ENCODE data around the gene MTF1. TPM values are rescaled to one million over a fixed set of nuclear protein-coding genes. Genes with fewer than 3 reads are reported as not detected.

The MTF1 gene
- total and polyA plus RNA-seq, 2 donors (not counting 1 experiment from before 2014, with no cell fraction given) = 4.5 to 8.4 TPM

DNA sequence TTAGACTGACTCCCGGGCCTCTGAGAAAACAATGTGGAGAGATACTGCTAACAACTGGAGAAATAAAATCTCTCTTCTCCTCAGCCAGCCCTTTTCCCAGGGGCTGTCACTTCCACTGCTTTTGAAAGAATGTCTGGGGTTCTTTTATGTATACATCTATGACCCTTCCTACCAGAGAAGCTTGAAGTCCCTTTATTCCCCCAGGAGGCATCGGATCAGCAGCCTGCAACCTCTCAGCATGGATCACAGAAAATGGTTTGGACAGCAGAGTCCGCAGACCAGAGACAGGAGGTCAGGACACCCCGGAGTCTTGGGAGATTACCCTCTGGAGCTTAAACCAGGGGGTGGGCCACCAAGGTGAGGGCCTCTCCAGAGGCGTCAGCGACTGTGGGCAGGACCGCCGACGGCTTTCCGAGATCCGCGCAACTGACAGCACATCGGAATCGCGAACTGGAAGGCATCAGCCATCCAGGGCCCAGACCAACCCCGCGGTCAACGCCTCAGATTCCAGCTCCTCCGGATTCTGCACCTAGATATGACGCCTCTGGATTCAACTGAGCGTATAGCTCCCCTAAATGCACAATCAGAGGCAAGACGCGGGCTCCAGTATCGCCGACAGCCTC lies 95.5 kb downstream of the MTF1 start:
- H3K27ac ChIP-seq (ENCODE audit: insufficient read depth, low read length) = no peak overlapping the region
- H4K20me1 ChIP-seq (ENCODE audit: control insufficient read depth, extremely low read depth, insufficient read depth, low read length) = no peaks in the 10 kb centered on the region
- peaks cover 21% of the 10 kb centered on the region for H3K27me3 ChIP-seq (ENCODE audit: control insufficient read depth, insufficient read depth, low read length)
- no peak overlapping the region for H2AFZ ChIP-seq (ENCODE audit: low read length)
- H3K4me2 ChIP-seq (ENCODE audit: extremely low read depth, insufficient read depth, low read length) = no peak overlapping the region
- no peak for TF ChIP-seq EZH2 (IDR thresholded peaks at IDR 0.05; ENCODE audit: low read length, missing control alignments)
- TF ChIP-seq, protein P1, sequence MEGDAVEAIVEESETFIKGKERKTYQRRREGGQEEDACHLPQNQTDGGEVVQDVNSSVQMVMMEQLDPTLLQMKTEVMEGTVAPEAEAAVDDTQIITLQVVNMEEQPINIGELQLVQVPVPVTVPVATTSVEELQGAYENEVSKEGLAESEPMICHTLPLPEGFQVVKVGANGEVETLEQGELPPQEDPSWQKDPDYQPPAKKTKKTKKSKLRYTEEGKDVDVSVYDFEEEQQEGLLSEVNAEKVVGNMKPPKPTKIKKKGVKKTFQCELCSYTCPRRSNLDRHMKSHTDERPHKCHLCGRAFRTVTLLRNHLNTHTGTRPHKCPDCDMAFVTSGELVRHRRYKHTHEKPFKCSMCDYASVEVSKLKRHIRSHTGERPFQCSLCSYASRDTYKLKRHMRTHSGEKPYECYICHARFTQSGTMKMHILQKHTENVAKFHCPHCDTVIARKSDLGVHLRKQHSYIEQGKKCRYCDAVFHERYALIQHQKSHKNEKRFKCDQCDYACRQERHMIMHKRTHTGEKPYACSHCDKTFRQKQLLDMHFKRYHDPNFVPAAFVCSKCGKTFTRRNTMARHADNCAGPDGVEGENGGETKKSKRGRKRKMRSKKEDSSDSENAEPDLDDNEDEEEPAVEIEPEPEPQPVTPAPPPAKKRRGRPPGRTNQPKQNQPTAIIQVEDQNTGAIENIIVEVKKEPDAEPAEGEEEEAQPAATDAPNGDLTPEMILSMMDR (conservative IDR thresholded peaks at IDR 0.05 in 1 of 2, IDR thresholded peaks at IDR 0.05 in 1 of 2; ENCODE audit: low read depth in 1 of 2, low read length in 2 of 2) = no peak
- H3K9me3 ChIP-seq (ENCODE audit: control insufficient read depth, insufficient read depth, low read depth, low read length) = no peaks in the 10 kb centered on the region
- no peak for DNase-seq (ENCODE audit: low read depth in 2 of 2)
- H3K79me2 ChIP-seq (ENCODE audit: control insufficient read depth, insufficient read depth, low read length) = no peaks in the 10 kb centered on the region
- no peak overlapping the region for H3K4me3 ChIP-seq (replicated peaks in 1 of 4; ENCODE audit: control extremely low read depth in 1 of 4, insufficient read depth in 1 of 4, low read depth in 3 of 4, low read length in 4 of 4)
- no peak overlapping the region for H3K9ac ChIP-seq (ENCODE audit: insufficient read depth, low read length)
- no peaks in the 10 kb centered on the region for H3K36me3 ChIP-seq (ENCODE audit: control insufficient read depth, insufficient read depth, low read length)
- H3K4me1 ChIP-seq (ENCODE audit: control insufficient read depth, extremely low read depth, insufficient read depth, low read length) = no peaks in the 10 kb centered on the region

DNA sequence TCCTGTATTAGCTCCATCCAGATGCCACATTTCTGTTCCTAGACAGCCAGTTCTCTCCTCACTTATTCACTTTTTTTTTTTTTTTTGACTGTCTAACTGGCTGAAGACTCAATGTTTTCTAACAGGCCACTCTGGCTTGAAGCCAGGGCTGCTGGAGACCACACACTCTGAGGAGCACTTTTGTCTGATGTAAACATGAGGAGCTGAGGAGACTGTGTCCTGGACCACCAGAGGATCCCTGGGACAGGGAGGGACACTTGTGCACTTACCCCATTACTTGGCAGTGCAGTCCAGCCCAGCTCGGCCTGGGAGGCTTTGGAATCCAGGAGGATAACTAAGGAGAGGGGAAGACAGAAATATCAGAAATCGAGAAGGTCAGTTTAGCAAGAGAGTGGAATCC lies 96.9 kb downstream of the MTF1 start:
- H3K4me2 ChIP-seq (ENCODE audit: extremely low read depth, insufficient read depth, low read length) = no peak overlapping the region
- H3K27me3 ChIP-seq (ENCODE audit: control insufficient read depth, insufficient read depth, low read length) = peaks cover 21% of the 10 kb centered on the region
- H3K27ac ChIP-seq (ENCODE audit: insufficient read depth, low read length) = no peak overlapping the region
- TF ChIP-seq EZH2 (IDR thresholded peaks at IDR 0.05; ENCODE audit: low read length, missing control alignments) = no peak
- TF ChIP-seq, protein P1 (conservative IDR thresholded peaks at IDR 0.05 in 1 of 2, IDR thresholded peaks at IDR 0.05 in 1 of 2; ENCODE audit: low read depth in 1 of 2, low read length in 2 of 2) = no peak
- no peaks in the 10 kb centered on the region for H3K4me1 ChIP-seq (ENCODE audit: control insufficient read depth, extremely low read depth, insufficient read depth, low read length)
- H4K20me1 ChIP-seq (ENCODE audit: control insufficient read depth, extremely low read depth, insufficient read depth, low read length) = no peaks in the 10 kb centered on the region
- no peak overlapping the region for H3K4me3 ChIP-seq (replicated peaks in 1 of 4; ENCODE audit: control extremely low read depth in 1 of 4, insufficient read depth in 1 of 4, low read depth in 3 of 4, low read length in 4 of 4)
- no peaks in the 10 kb centered on the region for H3K79me2 ChIP-seq (ENCODE audit: control insufficient read depth, insufficient read depth, low read length)
- no peak overlapping the region for H3K9ac ChIP-seq (ENCODE audit: insufficient read depth, low read length)
- no peak overlapping the region for H2AFZ ChIP-seq (ENCODE audit: low read length)
- no peaks in the 10 kb centered on the region for H3K36me3 ChIP-seq (ENCODE audit: control insufficient read depth, insufficient read depth, low read length)
- no peak for DNase-seq (ENCODE audit: low read depth in 2 of 2)
- H3K9me3 ChIP-seq (ENCODE audit: control insufficient read depth, insufficient read depth, low read depth, low read length) = no peaks in the 10 kb centered on the region

DNA sequence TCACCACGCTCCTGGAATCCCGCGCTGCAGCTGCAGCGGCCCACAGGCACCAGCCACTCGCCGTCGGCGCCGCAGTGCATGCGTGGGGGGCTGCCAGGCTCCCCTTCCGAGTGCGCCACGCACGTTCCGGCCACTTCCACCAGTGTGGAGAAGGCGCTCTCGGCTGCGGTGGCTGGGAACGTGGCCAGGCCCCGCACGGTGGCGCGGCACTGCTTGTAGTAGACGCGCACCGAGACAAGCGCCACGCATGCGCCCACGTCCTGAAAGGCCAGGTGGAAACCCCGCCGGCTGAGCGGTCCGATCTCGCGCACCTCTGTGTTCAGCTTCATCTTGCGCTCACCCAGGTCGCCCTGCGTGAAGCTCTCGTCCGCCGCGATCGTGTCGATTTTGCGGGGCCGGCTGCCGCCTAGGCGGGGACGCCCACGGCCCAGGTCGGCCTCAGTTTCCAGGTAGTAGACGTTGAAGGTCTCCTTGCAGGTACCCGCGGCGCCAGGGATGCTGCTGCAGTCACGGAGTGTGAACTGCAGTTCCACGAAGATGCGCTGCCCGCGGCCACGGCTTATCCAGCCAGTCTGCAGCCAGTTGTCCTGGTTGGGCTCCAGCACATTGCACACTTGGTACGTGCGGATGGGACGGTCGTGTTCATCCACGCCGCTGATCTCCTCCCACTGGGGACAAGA lies 97.8 kb downstream of the MTF1 start:
- Histone ChIP-seq H4K20me1 (ENCODE audit: control insufficient read depth, extremely low read depth, insufficient read depth, low read length) (no peaks in the 10 kb centered on the region), H3K9me3 (ENCODE audit: control insufficient read depth, insufficient read depth, low read depth, low read length) (no peaks in the 10 kb centered on the region), H3K9ac (ENCODE audit: insufficient read depth, low read length) (no peak overlapping the region), H3K4me3 (replicated peaks in 1 of 4; ENCODE audit: control extremely low read depth in 1 of 4, insufficient read depth in 1 of 4, low read depth in 3 of 4, low read length in 4 of 4) (no peak overlapping the region), H3K27me3 (ENCODE audit: control insufficient read depth, insufficient read depth, low read length) (peaks cover 17% of the 10 kb centered on the region), H3K36me3 (ENCODE audit: control insufficient read depth, insufficient read depth, low read length) (no peaks in the 10 kb centered on the region), H3K79me2 (ENCODE audit: control insufficient read depth, insufficient read depth, low read length) (no peaks in the 10 kb centered on the region), H3K27ac (ENCODE audit: insufficient read depth, low read length) (no peak overlapping the region), H2AFZ (ENCODE audit: low read length) (no peak overlapping the region), H3K4me1 (ENCODE audit: control insufficient read depth, extremely low read depth, insufficient read depth, low read length) (no peaks in the 10 kb centered on the region), H3K4me2 (ENCODE audit: extremely low read depth, insufficient read depth, low read length) (no peak overlapping the region)
- TF ChIP-seq, protein P1 (conservative IDR thresholded peaks at IDR 0.05 in 1 of 2, IDR thresholded peaks at IDR 0.05 in 1 of 2; ENCODE audit: low read depth in 1 of 2, low read length in 2 of 2) = no peak
- TF ChIP-seq EZH2 (IDR thresholded peaks at IDR 0.05; ENCODE audit: low read length, missing control alignments) = no peak
- DNase-seq (ENCODE audit: low read depth in 2 of 2) = no peak

Other genes with a start within 250 kb of the MTF1 start
- gene RSPO1, start 224.7 kb downstream of the MTF1 start, total RNA-seq = 0.26 and 0.50 TPM in 2 replicates
- 0.08 and 0.15 TPM in 2 replicates for gene RSPO1, start 224.7 kb downstream of the MTF1 start, polyA plus RNA-seq
- gene CDCA8, start 167.1 kb downstream of the MTF1 start, total RNA-seq = 0.26 and 3.8 TPM in 2 replicates
- 9.5 and 47.5 TPM in 2 replicates for gene CDCA8, start 167.1 kb downstream of the MTF1 start, polyA plus RNA-seq
- under 0.01 TPM in 2 replicates for gene EPHA10, start 94.5 kb downstream of the MTF1 start, total RNA-seq
- gene EPHA10, start 94.5 kb downstream of the MTF1 start, polyA plus RNA-seq = not detected in 2 replicates
- 0.26 and 0.50 TPM in 2 replicates for gene MANEAL, start 65.7 kb downstream of the MTF1 start, total RNA-seq
- gene MANEAL, start 65.7 kb downstream of the MTF1 start, polyA plus RNA-seq = 0.44 and 0.79 TPM in 2 replicates
- gene C1orf122, start 51.8 kb downstream of the MTF1 start, total RNA-seq = 24.7 and 28.1 TPM in 2 replicates
- 14.3 and 14.8 TPM in 2 replicates for gene C1orf122, start 51.8 kb downstream of the MTF1 start, polyA plus RNA-seq
- 12.6 and 14.0 TPM in 2 replicates for gene YRDC, start 51.4 kb downstream of the MTF1 start, total RNA-seq
- gene YRDC, start 51.4 kb downstream of the MTF1 start, polyA plus RNA-seq = 9.9 and 15.9 TPM in 2 replicates
- gene INPP5B, start 87.5 kb upstream of the MTF1 start, total RNA-seq = 42.1 and 55.0 TPM in 2 replicates
- gene INPP5B, start 87.5 kb upstream of the MTF1 start, polyA plus RNA-seq = 18.8 and 23.6 TPM in 2 replicates
- 72.3 and 97.8 TPM in 2 replicates for gene SF3A3, start 130.4 kb upstream of the MTF1 start, total RNA-seq
- gene SF3A3, start 130.4 kb upstream of the MTF1 start, polyA plus RNA-seq = 60.3 and 62.4 TPM in 2 replicates
- 13.9 and 14.4 TPM in 2 replicates for gene FHL3, start 145.9 kb upstream of the MTF1 start, total RNA-seq
- 14.7 and 25.0 TPM in 2 replicates for gene FHL3, start 145.9 kb upstream of the MTF1 start, polyA plus RNA-seq
- gene UTP11, start 153.1 kb upstream of the MTF1 start, total RNA-seq = 34.8 and 39.5 TPM in 2 replicates
- 56.5 and 63.7 TPM in 2 replicates for gene UTP11, start 153.1 kb upstream of the MTF1 start, polyA plus RNA-seq
- gene POU3F1, start 187.2 kb upstream of the MTF1 start, total RNA-seq = under 0.01 TPM in 1 of 2 replicates, not detected in the other
- gene POU3F1, start 187.2 kb upstream of the MTF1 start, polyA plus RNA-seq = not detected in 2 replicates

All from fibroblast of lung (primary cell).